HG03571 (cell line): ENCODE measurements around the gene POU2AF1.
A peak's percentile ranks its signal among the peaks of the same experiment; 100 is the strongest.
"Not testable (repeated sequence)": the region's sequence is repeated elsewhere in the genome, so short reads cannot be mapped to it uniquely, and the experiment has no call there.

Experiments
- ATAC-seq: cut with Tn5 transposase; IDR thresholded peaks from one replicate; pipeline ENCODE4 v1.9.1; 2021; ENCODE audit not compliant: unreplicated experiment

POU2AF1 gene

DNA sequence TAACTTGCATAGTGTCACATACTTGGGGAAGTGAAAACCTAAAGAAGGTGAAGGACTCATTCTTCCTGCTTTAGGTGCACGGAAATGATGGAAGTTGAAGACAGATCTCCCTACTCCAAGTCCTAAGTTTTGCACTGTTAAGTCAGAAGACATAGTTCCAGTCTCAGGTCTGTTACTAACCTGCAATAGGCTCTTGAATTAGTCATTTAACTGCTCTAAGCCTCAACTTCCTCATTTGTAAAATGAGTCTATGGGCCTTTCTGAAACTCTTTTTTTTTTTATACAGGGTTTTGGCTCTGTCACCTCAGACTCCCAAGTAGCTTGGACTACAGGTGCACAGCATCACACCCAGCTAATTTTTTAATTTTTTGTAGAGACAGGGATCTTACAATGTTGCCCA lies 30.8 kb upstream of the POU2AF1 start:
- peak; percentile 64 for ATAC-seq

DNA sequence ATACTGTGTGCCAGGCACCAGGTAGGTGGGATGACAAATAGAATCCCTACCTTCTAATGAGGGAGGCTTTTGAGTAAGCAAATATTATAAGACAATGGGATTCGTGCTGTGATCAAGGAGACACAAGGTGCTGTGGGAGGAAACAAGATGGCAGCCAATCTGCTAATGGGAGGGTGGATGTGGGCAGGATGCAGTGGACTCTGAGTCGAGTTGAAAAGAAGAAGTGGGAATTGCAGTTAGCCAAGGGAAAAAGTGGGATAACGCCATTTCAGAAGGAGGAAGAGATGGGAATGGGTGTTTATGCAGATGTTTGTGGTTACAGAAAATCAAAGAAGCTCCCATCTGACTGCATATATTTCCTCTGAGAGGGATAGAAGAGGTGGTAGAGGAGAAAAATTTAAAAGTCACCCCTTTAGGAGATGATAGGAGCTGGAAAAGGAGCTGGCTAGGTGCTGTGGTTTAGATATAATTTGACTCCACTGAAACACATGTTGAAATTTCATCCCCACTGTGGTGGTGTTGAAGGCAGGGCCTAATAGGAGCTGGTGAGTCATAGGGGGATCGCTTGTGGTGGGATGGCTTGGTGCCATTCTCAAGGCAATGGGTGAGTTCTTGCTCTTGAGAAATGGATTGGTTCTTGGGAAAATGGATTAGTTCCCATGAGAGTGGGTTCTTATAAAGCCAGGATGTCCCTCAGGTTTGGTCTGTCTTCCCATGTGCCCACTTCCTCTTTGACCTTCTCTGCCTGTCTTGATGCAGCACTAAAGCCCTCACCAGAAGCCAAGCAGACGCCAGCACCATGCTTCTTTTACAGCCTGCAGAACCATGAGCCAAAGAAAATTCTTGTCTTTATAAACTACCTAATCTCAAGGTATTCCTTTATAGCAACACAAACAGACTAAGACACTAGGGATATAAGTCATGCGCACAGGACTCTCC lies 30.0 kb upstream of the POU2AF1 start:
- peak; percentile 46 for ATAC-seq

DNA sequence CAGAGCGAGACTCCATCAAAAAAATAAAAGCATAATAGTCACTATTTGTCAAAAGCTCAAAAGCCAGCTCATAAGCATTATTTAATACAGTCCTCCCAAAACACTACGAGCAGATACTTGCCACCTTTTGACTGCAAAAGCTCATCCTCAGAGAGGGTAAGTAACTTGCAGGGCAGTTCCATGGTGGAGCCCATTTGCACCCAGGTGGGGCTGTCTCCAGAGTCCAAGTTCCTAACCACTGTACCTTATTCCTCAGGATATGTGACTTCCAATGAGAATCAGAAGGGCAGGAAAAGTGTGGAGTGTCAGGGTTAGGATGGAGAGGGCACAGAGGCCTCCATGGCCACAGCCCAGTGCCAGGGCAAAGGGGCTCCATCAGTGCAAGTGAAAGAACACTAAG lies 28.6 kb upstream of the POU2AF1 start:
- ATAC-seq, result no peak

DNA sequence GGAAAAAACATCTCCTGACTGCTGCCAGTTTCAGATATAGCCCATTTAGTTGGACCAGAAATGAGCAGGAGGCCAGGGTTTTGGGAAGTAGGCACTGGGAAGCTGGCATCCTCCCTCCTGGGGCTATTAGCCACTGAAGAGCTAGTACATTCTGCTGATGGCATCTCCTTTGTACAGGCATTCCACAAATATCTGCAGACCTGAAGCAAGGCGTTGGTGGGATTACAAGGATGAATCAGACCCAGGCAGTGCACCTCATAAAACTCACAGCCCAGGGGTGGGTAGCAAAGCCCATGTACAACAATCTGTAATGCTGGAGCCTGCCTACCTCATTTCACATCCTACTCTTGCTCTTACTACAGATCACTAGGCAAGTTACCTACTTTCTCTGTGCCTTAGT lies 27.5 kb upstream of the POU2AF1 start:
- no peak for ATAC-seq

DNA sequence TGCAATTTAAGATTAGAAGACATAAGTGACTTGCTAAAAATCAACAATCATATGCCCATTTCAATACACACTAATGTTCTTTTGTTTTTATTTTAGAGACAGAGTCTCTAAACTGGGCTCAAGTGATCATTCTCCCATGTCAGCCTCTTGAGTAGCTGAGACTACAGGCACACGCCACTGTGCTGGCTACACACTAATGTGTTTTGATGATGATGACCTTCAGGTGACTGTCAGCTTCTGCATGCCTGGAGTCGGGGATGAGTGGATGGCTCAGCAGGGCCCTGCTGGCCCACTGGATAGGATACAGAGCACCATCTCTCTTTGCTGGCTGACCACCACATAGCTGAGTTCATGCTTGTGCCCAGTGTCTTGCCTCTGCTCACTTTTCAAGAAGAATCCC lies 27.0 kb upstream of the POU2AF1 start:
- ATAC-seq, result no peak

DNA sequence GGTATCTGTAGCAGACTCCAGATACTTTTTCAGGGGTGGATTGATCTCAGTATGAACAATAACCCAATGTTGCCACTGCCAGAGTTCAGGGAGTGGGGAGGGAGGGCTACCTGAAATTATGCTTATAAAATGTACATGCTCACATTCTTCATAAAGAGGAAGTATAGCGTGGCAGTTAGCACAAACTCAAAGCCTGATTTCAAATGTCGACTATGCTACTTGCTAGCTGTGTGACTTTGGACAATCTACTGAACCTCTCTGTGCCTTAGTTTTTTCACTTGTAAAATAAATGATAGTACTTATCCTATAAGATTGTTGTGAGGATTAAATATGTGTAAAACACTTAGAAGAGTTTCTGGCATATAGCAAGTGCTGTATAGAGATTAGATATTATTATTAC lies 26.5 kb upstream of the POU2AF1 start:
- no peak for ATAC-seq

DNA sequence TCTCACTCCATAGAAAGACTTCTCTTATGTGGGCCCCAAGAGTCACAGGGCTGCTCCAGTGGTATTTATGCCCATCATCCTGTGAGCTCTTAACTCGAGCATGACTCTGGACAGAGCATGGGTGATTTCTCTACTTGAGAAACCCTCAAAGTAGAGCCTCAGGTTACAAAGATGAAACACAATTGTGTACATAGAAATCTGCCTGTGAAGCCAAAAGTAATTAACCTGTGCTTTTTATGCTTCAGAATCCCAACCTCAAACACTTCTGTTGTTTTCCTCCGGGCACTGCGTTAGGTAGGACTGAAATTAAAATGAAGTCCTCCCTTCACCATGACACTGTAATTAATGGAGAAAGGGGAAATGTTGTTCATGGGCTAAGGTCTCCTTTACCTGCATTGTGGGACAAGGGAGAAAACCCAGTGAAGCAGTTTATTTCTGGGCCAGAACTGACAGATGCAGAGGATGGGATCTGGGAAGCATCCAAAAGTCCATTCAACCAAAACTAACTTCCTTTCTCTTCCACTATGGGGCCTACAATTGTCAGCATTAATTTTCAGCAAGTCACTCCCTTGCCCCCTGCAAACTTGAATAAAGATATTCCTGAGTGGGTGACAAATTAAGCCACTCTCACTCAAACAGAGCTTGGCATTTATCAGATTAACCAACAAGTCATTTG lies 24.1 kb upstream of the POU2AF1 start:
- no peak for ATAC-seq

DNA sequence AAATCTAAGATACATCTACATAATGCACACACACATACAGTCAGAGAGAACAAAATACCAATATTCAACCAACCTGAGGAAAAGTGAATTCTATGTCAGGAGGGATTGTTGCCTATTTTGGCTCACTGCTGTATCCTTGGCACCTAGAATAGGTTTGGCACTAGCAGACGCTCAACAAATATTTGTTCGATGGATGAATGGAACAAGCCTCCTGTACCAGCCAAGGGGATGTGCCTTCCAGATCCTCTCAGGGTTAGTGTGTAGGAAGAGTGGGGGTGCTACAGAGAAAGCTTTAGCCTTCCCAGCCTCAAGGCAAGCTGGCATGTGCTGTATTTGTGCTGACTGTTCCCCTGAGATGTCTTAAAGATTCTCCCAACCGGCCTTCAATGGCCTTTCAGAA lies 23.3 kb upstream of the POU2AF1 start:
- no peak for ATAC-seq

DNA sequence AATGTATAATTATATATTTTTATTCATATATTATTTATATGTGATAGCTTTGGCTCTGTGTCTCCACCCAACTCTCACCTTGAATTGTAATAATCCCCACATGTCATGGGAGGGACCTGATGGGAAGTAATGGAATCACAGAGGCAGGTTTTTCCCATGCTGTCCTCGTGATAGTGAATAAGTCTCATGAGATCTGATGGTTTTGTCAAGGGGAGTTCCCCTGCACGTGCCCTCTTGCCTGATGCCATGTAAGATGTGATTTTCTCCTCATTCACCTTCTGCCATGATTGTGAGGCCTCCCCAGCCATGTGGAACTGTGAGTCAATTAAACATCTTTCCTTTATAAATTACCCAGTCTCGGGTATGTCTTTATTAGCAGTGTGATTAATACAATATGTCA lies 22.9 kb upstream of the POU2AF1 start:
- not testable (repeated sequence) for ATAC-seq

DNA sequence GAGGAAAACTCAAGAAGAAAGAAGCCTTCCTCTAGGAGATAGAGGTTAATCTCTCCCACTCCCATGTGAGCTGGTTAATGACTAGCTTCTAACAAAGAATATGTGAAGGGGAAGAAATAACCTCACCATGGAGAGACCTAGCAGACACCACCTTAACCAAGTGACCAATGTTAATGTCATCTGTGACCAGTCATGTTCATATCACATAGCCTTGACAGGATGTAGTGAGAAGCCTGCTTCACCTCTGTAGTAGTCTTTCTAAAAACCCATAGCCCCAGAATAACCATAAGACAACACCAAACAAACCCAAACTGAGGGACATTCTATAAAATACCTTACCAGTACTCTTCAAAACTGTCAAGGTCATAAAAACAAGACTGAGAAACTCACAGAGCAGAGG lies 21.5 kb upstream of the POU2AF1 start:
- ATAC-seq, result no peak

DNA sequence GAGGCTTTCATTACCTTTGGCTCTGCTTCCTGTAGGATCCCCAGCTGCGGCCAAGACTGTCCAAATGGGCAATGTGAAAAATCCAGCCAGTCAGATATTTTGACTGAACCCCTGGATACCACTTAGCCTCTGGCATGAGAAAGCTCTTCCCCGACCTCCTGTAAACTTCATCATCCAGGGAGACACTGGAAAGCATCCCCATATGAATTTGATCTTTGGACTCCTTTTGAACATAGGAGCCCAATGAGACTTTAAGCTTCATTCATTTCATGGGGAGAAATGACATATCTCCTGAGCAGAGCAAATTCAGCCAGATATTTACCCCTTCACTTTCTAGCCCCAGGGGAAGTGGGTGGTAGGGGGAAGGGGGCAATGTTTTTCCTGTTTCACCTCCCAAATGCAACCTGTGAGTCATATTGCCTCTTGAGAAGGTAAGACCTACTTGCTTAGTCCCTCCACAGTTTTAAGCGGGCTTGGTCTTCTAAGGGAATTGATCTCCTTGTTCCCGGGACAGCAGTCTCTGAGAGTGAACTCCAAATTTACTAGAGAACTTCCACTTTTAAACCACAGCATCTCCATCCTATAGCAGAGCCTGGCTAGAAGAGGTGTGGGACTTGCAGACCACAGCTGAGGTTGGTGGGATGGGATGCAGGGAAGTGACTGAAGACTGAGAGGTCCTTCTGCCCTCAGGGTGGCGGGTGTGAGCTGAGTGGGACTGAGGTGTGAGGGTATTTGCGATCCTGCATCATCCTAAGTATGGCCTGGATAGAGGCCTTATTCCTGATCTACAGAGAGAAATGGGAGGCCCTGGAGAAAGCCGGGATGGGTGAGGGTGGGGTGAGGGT lies 20.3 kb upstream of the POU2AF1 start:
- no peak for ATAC-seq

DNA sequence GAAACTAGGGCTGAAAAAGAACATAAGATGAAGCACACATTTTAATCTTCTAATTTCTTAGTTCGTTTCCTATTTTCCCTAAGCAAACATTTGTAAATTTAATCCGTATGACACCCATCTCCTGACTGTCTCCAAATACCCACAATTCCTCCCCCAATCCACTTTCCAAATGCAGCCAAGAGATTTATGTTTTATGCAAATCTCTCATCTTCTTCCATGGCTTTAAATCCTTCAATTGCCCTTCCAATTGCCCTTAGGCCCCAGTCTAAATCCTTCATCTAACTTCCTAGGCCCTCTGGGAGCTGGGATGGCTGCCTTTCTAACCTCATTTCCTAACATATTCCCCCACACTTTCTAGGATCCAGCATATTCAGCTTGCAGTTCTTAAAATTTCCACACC lies 18.0 kb upstream of the POU2AF1 start:
- ATAC-seq, result no peak

DNA sequence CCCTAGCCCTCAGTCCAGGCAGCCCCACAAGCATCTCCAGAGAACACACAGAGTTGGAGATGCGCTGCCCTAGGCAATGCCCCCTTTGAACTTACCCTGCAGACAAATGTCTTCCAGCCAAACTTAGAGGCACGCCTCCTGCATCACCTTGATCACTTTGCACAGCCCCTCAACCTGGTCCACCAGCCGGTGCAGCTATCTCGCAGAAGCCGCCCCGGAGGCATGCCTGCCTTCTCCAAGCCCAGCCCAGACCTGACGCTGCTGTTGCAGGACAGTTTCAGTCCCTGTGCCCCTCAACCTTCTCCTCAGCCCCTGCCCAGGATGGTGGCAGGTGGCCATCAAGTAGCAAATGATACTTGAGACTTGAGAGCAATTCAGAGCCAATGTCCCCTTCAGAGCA lies 16.7 kb upstream of the POU2AF1 start:
- no peak for ATAC-seq

DNA sequence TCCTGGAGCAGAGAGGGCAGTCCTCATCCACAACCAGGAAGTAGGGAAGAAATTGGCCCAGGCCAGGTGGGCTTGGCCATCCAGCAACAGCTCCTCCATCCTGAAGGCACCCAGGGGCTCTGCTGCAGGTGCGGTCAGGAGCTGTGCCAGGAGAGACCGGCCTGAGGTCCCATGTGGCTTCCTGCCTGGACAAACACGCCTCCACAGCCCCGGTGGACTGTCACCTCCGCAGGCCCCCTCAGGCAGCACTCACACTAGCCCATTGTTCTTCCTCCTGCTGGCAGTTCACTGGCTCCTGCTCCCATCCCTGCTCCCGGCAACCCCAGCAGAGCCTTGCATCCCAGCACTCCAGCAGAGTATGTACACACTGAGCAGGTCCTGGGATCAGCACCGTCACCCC lies 16.0 kb upstream of the POU2AF1 start:
- no peak for ATAC-seq

DNA sequence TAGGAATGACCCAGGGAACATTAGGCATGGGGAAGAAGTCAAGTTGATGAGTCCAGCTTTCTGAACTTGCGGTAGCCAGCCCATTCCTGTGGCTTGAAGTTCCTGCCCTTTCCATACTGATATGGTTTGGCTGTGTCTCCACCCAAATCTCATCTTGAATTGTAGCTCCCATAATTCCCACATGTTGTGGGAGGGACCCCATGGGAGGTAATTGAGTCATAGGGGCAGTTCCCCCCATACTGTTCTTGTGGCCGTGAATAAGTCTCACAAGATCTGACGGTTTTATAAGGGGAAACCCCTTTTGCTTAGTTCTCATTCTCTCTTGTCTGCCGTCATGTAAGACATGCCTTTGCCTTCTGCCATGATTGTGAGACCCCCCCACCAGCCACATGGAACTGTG lies 15.1 kb upstream of the POU2AF1 start:
- not testable (repeated sequence) for ATAC-seq

DNA sequence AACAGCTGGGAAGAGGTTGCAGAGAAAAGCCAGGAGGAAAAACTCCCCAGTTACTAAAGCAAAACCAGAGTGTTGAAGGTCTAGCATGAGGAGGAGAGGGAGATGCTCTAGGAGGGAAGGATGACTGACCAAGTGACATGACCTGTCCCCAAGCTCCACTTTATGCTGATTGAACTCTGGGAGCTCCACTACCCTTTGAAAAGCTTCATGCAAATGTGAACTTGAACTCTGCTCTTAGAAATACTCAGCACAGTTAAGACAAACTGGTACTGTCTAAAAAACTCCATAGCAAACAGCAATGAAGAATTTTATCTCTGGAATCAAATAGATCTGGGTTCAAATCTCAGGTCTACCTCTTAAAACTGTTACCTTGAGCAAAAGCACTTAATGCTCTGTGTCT lies 14.5 kb upstream of the POU2AF1 start:
- ATAC-seq, result no peak

DNA sequence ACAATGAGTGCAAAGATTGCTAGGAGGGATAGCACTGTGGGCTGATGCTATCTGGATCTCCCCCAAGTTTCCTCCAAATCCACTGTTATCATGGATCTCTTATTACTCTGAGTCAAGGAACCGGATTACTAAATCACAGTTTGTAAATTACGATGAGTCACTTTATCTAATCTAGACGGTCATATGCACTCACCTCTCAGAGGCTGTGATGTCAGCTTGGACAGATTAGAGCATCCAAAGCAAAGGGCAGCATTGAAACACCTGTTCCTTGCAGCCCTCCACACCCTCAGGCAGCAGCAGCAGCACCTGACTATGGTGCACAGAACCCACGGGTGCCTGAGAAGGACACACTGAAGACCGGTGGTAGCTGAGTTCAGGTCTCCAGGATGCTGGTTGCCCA lies 14.0 kb upstream of the POU2AF1 start:
- ATAC-seq, result no peak

DNA sequence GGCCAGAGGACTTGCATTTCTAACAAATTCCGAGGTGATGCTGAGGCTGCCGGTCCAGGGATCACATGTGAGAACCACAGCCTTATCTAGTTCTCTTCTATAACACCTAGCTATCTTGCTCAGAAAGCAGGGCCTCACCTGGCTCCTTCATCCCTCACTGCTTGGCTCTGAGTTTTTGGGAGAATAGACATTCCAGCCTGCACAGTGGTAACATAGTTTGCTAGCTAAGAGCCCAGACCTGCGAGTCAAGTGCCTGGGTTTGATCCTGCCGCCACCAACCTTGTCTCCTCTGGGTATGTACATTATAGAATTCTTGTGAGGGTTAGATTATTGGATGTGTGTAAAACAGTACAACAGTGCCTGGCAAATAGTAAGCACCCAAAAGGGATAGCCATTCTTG lies 13.5 kb upstream of the POU2AF1 start:
- no peak for ATAC-seq

DNA sequence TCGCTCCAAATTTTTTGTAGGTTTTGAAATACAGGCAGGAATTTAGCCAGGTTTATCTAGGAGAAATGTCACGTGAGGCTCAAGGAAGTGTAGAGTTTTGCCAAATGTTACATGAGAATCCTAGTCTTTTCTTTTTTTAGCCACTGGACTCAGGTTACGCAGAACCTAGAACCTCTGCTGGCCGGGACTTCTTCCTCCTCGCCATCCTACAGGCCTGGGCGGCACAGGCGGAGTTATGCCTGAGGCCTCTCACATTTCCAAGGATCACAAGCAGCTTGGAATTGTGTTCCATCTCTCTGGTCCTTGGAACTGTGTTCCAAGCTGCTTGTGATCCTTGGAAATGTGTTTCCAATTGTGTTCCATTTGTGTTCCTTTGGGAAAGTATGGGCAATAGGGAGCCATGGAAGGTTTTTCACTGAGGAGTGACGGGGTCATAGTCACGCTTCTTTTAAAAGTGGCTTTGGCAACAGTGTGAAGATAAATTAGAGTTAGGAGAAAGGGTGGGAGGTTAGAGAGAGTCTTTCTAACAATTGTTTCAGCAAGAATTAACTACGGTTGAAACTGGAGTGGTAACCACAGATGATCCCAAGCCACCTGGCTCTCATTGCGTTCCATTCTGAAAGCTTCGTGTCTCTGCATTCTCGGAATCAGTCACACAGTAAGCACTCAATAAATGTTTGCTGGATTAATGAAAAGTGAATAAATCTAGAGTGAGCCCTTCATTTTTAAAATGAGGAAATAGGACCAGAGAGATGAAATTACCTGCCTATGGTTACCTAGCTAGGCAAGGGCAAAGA lies 12.5 kb upstream of the POU2AF1 start:
- no peak for ATAC-seq

DNA sequence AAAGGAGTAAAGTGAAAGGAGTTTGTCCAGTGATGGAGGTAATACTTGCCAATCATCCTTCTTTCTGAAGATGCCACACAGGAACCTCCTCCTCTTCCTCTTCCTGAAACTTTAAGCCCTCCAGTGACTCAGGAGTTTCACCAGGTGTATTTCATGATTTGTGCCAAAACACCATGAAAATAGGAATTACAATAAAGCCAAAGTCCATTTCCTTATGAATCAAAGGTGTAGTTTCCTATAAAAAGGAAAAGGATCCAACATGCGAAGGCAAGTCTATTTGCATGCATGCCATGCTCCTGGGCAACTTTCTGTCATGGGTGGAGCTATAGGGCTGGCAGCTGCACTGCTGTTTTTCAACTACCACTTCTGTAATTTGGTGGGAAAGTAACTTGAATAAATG lies 9.8 kb upstream of the POU2AF1 start:
- no peak for ATAC-seq

DNA sequence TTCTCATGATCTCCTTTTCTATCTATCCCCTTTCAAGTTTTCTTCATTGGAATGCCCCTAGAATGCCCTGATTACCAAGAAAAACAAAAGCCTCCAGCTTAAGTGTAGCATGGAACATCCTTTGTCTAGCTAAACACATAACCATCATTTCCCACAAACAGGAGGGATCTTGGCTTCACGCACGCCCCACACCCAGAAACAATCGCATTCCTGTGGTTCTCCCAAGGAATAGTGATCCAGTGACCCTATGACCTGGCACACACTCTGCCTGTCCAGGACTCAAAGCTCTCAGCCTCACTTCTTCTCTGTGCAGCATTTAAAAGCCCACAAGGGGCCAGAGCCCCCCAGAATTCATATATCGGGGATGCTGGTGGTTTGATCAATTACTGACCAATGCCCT lies 9.3 kb upstream of the POU2AF1 start:
- no peak for ATAC-seq
